GM20000 (cell line): ENCODE data around the gene RCAN3.
"Not testable (repeated sequence)": the region's sequence is repeated elsewhere in the genome, so short reads cannot be mapped to it uniquely, and the experiment has no call there.

Experiments used
- DNase-seq: peaks from one replicate; pipeline ENCODE4 v3.0.0; 2012; ENCODE audit warnings: low spot score
- TF ChIP-seq, protein P1 (sequence below): IDR thresholded peaks from 2 replicates; pipeline ENCODE4 v1.5.1; 2012; ENCODE audit warnings: mild to moderate bottlenecking, control low read depth; ENCODE audit errors: extremely low read depth, missing control alignments

Gene RCAN3

DNA sequence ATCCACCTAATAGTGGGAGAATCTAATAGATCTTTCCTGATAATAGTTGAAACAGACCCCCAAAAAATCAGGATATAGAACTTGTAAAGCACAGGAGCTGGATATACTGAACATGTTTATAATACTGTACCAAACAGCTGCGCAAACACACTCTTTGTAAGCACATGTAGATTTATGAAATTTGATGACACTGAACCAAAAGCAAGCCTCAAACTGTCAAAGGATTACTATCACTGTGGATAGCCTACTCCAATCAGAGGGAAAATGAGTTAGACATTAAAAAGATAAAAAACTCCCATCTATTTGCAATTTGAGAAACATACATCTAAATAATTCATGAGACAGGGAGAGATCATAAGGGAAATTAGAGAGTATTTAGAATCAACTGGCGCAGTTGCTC lies 26.1 kb downstream of the RCAN3 start:
- TF ChIP-seq, protein P1, sequence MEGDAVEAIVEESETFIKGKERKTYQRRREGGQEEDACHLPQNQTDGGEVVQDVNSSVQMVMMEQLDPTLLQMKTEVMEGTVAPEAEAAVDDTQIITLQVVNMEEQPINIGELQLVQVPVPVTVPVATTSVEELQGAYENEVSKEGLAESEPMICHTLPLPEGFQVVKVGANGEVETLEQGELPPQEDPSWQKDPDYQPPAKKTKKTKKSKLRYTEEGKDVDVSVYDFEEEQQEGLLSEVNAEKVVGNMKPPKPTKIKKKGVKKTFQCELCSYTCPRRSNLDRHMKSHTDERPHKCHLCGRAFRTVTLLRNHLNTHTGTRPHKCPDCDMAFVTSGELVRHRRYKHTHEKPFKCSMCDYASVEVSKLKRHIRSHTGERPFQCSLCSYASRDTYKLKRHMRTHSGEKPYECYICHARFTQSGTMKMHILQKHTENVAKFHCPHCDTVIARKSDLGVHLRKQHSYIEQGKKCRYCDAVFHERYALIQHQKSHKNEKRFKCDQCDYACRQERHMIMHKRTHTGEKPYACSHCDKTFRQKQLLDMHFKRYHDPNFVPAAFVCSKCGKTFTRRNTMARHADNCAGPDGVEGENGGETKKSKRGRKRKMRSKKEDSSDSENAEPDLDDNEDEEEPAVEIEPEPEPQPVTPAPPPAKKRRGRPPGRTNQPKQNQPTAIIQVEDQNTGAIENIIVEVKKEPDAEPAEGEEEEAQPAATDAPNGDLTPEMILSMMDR, result no peak
- no peak for DNase-seq

DNA sequence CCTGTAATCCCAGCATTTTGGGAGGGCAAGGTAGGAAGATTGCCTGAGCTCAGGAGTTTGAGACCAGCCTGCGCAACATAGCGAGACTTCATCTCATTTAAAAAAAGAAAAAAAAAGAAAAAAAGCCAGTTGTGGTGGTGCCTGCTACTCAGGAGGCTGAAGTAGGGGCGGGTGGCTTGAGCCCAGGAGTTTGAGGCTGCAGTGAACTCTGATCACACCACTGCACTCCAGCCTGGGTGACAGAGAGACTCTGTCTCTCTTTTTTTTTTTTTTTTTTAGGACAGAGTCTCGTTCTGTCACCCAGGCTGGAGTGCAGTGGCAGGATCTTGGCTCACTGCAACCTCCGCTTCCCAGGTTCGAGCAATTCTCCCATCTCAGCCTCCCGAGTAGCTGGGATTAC lies 26.7 kb downstream of the RCAN3 start:
- DNase-seq, result not testable (repeated sequence)

DNA sequence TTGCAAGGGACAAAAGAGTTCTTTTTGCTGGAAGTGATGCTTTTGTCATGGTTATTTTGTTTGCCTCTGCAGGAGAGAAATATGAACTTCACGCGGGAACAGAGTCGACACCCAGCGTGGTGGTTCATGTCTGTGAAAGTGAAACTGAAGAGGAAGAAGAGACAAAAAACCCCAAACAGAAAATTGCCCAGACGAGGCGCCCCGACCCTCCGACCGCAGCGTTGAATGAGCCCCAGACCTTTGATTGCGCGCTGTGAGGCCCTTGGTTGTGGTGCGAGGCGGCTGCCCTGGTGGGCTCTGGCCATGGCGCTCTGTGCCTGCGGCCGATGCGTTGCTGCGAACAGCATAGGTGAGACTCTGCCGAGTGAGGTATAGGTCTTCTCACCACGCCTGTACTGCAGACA lies 32.4 kb downstream of the RCAN3 start:
- peak; percentile 63 for DNase-seq
- TF ChIP-seq, protein P1, result no peak

DNA sequence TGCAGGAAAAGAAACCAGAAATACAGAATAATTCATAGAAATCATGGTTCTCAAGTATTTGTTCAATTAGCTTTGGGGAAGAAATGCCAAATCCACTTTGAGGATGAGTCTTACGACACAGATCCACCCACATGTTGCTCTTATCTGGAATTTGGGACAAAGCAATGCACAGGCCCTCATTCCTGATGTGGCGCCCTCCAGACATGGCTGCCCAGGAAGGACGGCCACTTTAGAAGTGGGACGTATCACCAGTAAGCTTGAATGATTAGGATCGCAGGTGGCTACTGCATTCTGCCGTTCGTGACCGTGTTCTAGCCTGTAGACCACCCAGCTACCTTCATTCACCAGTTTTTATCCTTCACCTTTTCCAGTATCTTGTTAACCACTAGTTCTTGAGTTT lies 33.1 kb downstream of the RCAN3 start:
- TF ChIP-seq, protein P1, result no peak
- no peak for DNase-seq

DNA sequence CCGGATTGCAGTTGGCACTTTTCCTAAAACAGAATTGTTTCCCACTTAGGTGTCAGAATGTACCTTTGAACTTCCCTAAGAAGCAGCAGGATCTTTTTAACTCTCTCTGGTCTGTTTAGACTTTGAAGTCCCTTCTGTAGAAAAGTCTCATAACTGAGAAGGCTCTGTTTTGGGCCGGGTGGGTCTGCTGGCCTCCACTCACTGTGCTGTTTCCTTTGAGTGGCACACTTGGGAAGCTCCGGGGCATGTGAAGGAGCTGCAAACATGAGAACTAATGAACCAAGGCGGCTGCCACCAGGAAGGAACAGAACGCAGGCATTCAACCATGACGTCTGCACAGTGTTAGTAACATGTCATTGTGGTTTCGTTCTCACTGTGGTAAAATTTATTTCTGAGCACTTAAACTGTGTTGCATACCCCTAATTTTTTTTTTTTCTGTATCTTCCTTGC lies 33.8 kb downstream of the RCAN3 start:
- TF ChIP-seq, protein P1, result no peak
- DNase-seq, result peak; percentile 54

DNA sequence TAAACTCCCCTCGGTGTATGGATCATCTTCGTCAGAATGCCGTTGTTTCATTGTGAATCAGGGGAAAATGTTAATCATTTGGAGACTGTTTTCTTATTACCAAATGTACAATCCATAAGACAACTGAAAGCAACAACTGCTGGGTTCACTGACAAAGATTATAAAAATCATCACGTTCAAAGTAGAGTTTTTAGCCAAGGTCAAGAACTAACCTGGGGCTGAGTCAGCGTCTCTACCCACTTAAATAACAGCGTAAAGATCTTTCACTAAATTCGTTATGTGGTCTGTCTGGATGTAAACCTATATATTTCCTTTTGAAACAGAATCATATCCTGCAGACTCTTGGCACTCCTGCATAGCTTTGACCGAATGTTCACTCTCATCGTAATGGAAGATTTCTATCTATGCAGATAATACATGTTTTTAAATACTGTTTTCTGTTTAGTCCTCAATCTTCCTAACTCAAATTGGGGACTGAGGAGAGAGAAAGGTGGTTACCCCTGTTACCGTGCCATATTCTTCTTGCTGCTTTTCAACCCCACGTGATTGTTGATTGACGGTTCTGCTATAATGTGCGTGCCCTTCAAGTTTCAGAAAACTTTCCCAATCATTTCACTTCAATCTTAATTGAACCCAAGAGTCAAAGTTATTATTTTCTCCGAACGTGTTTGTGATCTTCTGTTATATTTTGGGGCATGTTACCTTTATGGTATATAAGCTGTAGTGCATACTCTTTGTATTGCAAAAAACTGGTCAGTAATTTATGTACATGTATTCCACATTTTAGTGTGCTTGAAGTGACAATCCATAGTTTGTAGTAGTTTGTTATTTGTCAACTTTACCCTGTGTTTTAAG lies 37.6 kb downstream of the RCAN3 start:
- TF ChIP-seq, protein P1, result no peak
- DNase-seq, result no peak

DNA sequence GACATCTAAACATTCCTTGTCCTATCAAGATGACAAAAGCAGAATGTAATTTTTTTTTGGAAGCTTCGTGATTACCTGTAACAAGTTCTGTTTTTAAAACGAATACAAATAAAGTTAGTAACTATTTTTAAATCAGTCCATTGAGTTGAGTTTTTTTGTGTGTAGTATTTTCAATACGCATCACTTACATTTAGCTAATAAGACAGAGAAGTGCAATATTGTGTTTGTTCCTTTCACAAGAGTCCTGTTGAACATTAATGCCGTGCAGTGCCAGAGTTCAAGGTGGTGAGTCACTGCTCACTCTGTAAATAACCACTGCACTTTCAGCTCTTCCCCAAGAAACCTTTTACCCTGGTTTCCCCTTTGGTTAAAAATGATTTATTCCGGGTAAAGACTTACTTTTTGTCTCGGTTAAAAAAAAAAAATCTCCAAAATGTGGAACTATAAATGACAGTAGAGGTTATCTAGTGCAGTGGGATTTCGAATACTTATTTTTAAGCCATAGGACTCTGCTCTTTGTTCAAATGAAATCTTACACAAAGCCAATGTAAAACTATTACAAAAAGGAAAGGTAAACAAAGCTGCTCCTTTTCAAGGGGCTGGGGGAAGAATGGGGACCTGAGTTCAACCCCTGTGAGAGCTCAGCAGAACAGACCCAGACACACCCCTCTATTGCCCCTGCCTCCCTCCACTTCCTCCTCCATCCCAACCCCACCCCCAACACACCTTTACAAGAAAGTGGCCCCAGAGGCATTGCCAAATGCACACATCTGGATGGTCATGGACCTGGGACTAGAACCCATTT lies 38.5 kb downstream of the RCAN3 start:
- no peak for DNase-seq
- TF ChIP-seq, protein P1, result no peak
